ENCODE results near the gene RASA2. TPM values are rescaled to one million over a fixed set of nuclear protein-coding genes. Genes with fewer than 3 reads are reported as not detected.

The RASA2 gene
- total and polyA plus RNA-seq, 4 donors, result 1.6 to 5.4 (median 4.6) TPM

- DNase-seq (ENCODE audit: low spot score), result no peak
- H3K27ac ChIP-seq (ENCODE audit: low read depth in 1 of 2, low read length in 2 of 2), result no peak overlapping the region
- no peaks in the 10 kb centered on the region for H3K27me3 ChIP-seq (ENCODE audit: control insufficient read depth in 4 of 4, insufficient read depth in 4 of 4, low read length in 3 of 4)
- no peaks in the 10 kb centered on the region for H3K4me1 ChIP-seq (ENCODE audit: control insufficient read depth in 4 of 4, insufficient read depth in 4 of 4, low read length in 3 of 4)
- no peaks in the 10 kb centered on the region for H3K9me3 ChIP-seq (ENCODE audit: control insufficient read depth in 4 of 4, low read length in 3 of 4)
- H3K9ac ChIP-seq (ENCODE audit: low read depth in 1 of 2, low read length in 2 of 2), result no peak overlapping the region
- WGBS, result 98% methylated on average over 3 of the region's 3 CpGs
- H3K4me3 ChIP-seq (ENCODE audit: low read depth in 1 of 3, low read length in 3 of 3), result no peak overlapping the region
- peaks cover 0 to 3% (median 1%) of the 10 kb centered on the region in 4 donors for H3K36me3 ChIP-seq (ENCODE audit: control insufficient read depth in 4 of 4, insufficient read depth in 3 of 4, low read depth in 1 of 4, low read length in 3 of 4)
- TF ChIP-seq FOXA2 (IDR thresholded peaks at IDR 0.05) (no peak), TAF1 (conservative IDR thresholded peaks at IDR 0.05) (no peak), REST (IDR thresholded peaks at IDR 0.05) (no peak), HNF4A (conservative IDR thresholded peaks at IDR 0.05) (no peak), ZBTB33 (IDR thresholded peaks at IDR 0.05) (no peak), HNF4G (IDR thresholded peaks at IDR 0.05) (no peak), RXRA (IDR thresholded peaks at IDR 0.05) (no peak), RAD21 (IDR thresholded peaks at IDR 0.05) (no peak), MAX (IDR thresholded peaks at IDR 0.05) (no peak), YY1 (IDR thresholded peaks at IDR 0.05) (no peak), CTCF (IDR thresholded peaks at IDR 0.05; ENCODE audit: low read depth, low read length, missing input control) (no peak), FOXA1 (IDR thresholded peaks at IDR 0.05) (no peak), NR2F2 (IDR thresholded peaks at IDR 0.05) (no peak), JUND (IDR thresholded peaks at IDR 0.05) (no peak), GABPA (IDR thresholded peaks at IDR 0.05 in 1 of 2, conservative IDR thresholded peaks at IDR 0.05 in 1 of 2) (no peak), ATF3 (IDR thresholded peaks at IDR 0.05) (no peak), EGR1 (IDR thresholded peaks at IDR 0.05; ENCODE audit: low read depth in 2 of 2) (no peak)
Measured at GRCh38 chr3:141546586-141546985, 59.8 kb downstream of the RASA2 start.

- Histone ChIP-seq H3K4me3 (ENCODE audit: low read depth in 1 of 3, low read length in 3 of 3) (no peak overlapping the region), H3K9ac (ENCODE audit: low read depth in 1 of 2, low read length in 2 of 2) (no peak overlapping the region)
- 99% methylated on average over 2 of the region's 2 CpGs for WGBS
- no peak for TF ChIP-seq HNF4G (IDR thresholded peaks at IDR 0.05)
- TF ChIP-seq REST (IDR thresholded peaks at IDR 0.05), result no peak
- no peak for TF ChIP-seq JUND (IDR thresholded peaks at IDR 0.05)
- no peak for TF ChIP-seq ZBTB33 (IDR thresholded peaks at IDR 0.05)
- TF ChIP-seq HNF4A (conservative IDR thresholded peaks at IDR 0.05), result no peak
- TF ChIP-seq MAX (IDR thresholded peaks at IDR 0.05), result no peak
- no peak for TF ChIP-seq TAF1 (conservative IDR thresholded peaks at IDR 0.05)
- TF ChIP-seq FOXA1 (IDR thresholded peaks at IDR 0.05), result no peak
- no peak for TF ChIP-seq NR2F2 (IDR thresholded peaks at IDR 0.05)
- no peak for TF ChIP-seq SP1 (IDR thresholded peaks at IDR 0.05)
- no peak for TF ChIP-seq FOXA2 (IDR thresholded peaks at IDR 0.05)
- TF ChIP-seq GABPA (IDR thresholded peaks at IDR 0.05 in 1 of 2, conservative IDR thresholded peaks at IDR 0.05 in 1 of 2), result no peak
- TF ChIP-seq EGR1 (IDR thresholded peaks at IDR 0.05; ENCODE audit: low read depth in 2 of 2), result no peak
Measured at GRCh38 chr3:141547791-141548190, 61.0 kb downstream of the RASA2 start.

More at GRCh38 chr3:141547791-141548190, 61.0 kb downstream of the RASA2 start:
- no peak overlapping the region for H3K27ac ChIP-seq (ENCODE audit: low read depth in 1 of 2, low read length in 2 of 2)
- peaks cover 0 to 2% (median 0%) of the 10 kb centered on the region in 4 donors for H3K36me3 ChIP-seq (ENCODE audit: control insufficient read depth in 4 of 4, insufficient read depth in 3 of 4, low read depth in 1 of 4, low read length in 3 of 4)
- no peak for DNase-seq (ENCODE audit: low spot score)
- no peaks in the 10 kb centered on the region for H3K27me3 ChIP-seq (ENCODE audit: control insufficient read depth in 4 of 4, insufficient read depth in 4 of 4, low read length in 3 of 4)
- H3K4me1 ChIP-seq (ENCODE audit: control insufficient read depth in 4 of 4, insufficient read depth in 4 of 4, low read length in 3 of 4), result no peaks in the 10 kb centered on the region
- H3K9me3 ChIP-seq (ENCODE audit: control insufficient read depth in 4 of 4, low read length in 3 of 4), result no peaks in the 10 kb centered on the region
